ENCODE data around the gene COL13A1.

COL13A1 gene

GRCh38 chr10:69870591-69870990 is 68.9 kb downstream of the COL13A1 start:
- DNase-seq = no peak

DNA sequence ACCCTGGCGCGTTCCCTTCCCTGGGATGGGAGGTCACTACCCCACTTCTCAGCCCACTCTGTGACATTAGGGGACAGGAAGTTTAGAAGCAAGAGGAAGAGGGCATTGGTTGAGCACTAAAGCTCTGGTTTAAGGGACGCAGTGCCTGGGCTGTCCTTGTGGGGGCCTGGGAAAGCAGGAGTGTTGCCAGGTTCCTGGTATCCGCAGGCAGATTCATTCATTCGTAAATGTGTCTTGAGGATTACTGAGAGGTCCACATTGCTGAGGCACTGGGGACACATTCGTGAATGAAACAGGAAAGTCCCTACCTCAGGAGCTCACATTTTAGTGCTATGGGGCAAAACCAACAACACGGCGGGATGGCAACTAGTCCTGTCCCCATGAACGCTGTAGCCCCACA is 69.4 kb downstream of the COL13A1 start:
- no peak for DNase-seq

GRCh38 chr10:69872323-69872722 is 70.6 kb downstream of the COL13A1 start:
- DNase-seq = no peak

DNA sequence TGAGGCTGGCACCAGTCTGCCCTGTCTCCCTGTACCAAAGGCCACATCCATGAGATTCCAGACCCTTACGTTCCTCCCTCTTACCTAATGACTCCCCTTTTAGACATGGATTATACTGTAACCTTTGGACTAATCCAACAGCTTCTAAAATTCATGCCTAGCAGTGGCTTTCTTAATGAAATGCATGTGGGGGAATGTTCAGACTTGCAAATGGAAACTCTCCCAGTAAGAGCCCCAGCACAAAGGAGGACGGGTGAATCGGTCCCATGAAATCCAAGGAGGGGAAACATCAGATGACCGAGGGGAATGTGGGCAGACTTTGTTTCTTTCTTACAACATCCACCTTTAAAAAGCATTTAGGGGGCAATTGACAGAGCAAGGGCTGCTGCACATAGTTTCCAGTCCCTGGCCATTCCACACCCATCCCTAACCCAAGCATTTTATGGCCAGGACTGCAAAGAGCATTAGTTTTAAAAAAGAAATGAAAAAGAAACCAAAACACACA is 71.5 kb downstream of the COL13A1 start:
- no peak for DNase-seq

DNA sequence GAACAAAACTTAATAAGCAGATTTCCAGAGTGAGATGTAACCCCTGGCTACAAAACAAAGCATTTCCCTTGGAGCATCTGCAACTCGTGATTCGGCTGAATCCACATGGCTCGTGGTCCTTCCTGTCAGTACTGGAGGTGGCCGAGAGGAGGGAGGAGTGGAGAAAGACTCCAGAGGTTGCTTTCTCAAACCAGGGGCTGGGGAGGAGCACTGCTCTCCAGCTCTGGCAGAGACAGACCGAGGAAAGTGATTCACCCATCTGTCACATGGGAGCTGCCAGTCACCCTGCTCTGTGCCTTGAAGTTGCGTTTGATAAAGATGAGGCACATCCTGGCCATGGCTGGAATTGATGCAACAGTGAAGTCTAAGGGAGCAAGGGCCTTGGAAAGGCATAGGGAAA is 72.7 kb downstream of the COL13A1 start:
- no peak for DNase-seq

- no peak for DNase-seq
These were observed 74.2 kb downstream of the COL13A1 start for GRCh38 chr10:69875856-69876255.

DNA sequence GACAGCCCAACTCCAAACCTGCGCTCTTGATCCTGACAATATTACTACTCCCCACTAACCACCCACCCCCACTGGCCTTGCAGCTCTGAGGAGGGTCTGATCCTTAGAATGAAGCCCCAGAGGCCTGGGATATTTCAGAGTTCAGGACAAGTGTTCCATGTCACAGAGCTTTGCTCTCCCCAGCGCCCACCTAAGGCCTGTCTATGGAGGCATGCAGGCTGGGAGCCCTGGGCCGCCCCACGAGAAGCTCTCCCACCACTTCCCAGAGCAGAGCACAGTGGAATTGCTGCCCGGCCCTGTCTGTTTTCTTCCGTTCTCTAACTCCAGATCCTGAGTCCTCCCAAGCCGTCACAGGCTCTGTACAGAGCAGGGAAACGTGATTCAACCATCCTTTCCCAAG is 74.6 kb downstream of the COL13A1 start:
- DNase-seq = no peak

- no peak for DNase-seq
These were observed 75.2 kb downstream of the COL13A1 start for GRCh38 chr10:69876931-69877330.

DNA sequence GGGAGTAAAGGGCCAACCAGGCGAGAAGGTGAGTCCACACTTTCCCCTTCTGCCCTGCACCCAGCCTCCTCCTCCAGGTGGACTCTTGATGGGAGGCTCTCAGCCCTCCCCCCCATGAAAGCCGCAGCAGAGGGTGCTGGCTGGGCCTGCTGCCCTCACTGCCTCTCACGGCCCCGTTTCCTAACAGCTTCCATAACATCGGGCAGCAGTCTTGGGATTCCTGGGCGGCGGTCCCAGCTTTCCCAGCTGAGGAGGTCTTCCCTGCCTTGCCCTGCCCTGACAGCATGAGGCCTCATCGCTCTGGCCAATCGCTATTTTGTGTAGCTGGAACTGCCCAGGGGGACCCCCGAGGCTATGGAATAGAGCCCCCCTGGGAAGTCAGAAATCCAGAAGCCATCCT is 76.3 kb downstream of the COL13A1 start:
- DNase-seq = no peak

GRCh38 chr10:69878951-69879350 is 77.2 kb downstream of the COL13A1 start:
- no peak for DNase-seq

DNA sequence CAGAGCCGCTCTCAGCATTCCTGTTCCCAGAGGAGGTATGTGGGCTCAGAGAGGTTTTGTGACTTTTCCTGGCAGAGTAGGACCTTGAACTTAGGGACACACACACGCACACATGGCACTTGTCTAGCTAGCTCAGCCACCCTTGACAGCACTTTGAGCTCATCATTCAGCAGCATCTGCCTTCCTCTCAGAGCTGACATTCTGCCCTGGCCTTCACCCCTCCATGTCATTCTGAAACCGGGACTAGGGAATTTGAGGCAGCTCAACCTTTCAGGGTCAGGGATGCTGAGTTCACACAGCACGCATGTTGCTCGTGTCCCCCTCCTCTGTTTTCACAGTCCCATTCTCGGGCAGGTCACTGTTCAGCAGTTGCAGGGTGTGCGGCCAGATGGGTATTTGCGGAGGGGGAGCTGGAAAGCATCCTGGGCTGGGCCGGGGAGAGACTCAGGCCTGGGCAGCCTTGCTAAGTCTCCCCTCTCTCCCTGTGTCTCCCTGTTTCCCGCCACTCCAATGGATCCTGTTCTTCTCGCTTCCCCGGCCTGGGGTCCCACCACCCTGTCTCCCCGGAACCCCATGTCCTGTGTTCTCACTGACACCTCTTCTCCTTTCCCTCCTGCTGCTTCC is 78.0 kb downstream of the COL13A1 start:
- DNase-seq = no peak

DNA sequence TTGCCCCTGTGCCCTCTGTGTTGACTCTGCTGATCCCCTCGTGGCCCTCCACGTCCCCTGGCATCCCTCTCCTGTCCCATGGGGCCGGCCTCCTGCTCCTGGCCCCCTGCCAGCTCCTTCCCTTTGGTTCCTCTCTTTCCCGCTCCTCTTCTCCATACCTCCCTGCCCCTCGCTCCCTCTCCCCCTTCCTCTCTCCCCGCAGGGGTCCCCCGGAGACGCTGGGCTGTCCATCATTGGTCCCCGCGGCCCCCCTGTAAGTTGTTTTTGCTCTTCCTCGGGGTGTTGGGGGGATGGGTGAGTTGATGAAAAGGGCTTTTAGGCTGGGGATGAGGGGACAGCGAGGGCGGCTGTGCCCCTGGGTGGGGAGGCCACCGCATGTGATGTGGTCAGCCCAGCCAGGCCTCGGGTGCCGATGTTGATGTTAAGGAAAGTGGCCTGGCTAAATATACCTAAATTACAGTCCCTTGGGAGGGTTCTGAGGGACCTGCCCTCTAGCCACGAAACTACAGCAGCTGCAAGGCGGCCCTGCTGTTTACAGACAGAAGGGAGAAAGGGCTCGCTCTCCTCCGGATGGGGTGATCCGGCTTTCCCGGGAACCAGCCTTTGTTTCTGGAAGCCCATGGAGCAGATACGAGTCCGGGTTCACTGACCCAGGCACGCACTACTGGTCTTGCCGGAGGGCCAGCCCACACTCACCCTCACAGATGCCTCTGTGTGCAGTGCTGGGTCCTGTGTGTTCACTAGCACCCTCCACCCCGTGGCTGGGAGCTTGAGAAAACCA is 78.8 kb downstream of the COL13A1 start:
- no peak for DNase-seq

- DNase-seq = no peak
These were observed 79.5 kb downstream of the COL13A1 start for GRCh38 chr10:69881202-69881601.

GRCh38 chr10:69883310-69884023 is 81.8 kb downstream of the COL13A1 start:
- peak; percentile 44 for DNase-seq

DNA sequence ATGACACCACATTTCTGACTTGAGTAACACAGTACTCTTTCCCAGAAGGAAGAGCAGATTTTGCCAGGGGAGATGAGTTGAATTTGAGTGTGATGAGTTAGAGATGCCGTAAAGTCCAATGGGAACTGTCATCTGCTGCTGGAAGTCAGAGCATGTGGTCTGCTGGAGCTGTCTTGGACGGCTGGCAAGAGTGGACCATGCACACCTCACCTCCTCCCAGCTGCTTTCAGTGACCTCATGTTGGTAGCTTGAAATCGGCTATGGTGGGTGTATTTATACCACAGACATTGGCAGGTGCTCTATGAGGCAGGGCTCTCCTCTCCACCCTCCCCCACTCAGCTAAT is 82.3 kb downstream of the COL13A1 start:
- DNase-seq = no peak

GRCh38 chr10:69884686-69885085 is 83.0 kb downstream of the COL13A1 start:
- no peak for DNase-seq

DNA sequence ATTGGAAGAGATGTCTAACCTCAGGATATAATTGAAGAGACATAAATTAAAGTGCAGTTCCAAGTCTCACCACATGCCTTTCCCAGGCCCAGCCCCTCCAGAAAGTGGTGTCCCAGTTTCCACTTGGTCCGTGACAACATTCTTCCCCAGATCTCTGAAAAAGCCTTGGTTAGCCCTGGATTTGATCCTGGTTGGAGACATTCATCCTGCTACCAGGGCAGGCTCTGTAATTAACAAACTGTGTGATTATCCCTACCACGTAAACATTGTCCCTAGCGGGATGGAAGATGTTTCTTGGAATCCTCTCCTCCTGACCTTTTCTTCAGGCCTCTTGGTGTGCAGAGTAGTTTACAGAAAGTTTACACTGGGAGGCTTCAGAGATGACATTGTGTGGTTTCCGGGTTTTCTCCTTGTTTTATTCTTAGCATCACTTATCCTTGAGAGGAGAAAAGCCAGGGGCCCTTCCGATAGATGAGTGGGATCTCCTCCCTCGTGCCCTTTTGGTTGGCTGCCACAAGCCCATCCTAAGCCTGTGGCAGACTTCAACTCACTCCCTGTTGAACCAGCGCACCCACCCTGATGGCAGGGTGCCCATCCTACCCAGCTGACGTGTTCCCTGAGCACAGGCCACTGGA is 83.8 kb downstream of the COL13A1 start:
- no peak for DNase-seq

GRCh38 chr10:69888882-69889584 is 87.3 kb downstream of the COL13A1 start:
- no peak for DNase-seq

- no peak for DNase-seq
These were observed 88.5 kb downstream of the COL13A1 start for GRCh38 chr10:69890065-69890847.

DNA sequence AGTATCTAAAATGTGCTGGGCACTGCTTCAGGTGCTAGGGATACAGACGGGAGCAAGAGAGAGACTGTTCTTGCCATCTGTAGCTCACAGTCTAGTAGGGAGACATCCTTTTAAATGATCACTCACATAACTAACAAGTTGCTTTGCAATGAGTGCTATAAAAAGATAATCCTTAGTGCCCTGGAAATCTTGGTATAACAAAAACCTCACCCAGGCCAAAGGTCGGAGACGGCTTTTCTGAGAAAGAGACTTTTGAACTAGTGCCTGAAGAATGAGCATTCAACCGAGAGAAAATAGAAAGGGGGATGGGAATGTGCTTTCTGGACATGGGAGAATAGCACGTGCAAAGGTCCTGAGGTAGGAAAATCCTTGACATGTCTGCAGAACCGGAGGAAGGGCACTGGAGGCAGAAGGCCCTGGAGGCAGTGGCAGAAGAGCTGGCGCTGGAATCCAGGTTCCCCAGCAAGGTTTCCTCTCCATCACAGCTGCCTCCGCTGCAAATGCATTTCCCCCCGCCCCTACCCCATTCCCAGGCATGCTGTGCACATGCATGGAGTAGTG is 89.4 kb downstream of the COL13A1 start:
- no peak for DNase-seq

GRCh38 chr10:69892406-69892805 is 90.7 kb downstream of the COL13A1 start:
- no peak for DNase-seq

GRCh38 chr10:69892816-69893215 is 91.1 kb downstream of the COL13A1 start:
- no peak for DNase-seq

Data from NCI-H510A (cell line).